ENCODE measurements around the gene GPC6.

GRCh38 chr13:94325650-94326049 lies 1099.0 kb downstream of the GPC6 start:
- no peak for TF ChIP-seq EP300 (IDR thresholded peaks at IDR 0.05)
- TF ChIP-seq, protein P1, sequence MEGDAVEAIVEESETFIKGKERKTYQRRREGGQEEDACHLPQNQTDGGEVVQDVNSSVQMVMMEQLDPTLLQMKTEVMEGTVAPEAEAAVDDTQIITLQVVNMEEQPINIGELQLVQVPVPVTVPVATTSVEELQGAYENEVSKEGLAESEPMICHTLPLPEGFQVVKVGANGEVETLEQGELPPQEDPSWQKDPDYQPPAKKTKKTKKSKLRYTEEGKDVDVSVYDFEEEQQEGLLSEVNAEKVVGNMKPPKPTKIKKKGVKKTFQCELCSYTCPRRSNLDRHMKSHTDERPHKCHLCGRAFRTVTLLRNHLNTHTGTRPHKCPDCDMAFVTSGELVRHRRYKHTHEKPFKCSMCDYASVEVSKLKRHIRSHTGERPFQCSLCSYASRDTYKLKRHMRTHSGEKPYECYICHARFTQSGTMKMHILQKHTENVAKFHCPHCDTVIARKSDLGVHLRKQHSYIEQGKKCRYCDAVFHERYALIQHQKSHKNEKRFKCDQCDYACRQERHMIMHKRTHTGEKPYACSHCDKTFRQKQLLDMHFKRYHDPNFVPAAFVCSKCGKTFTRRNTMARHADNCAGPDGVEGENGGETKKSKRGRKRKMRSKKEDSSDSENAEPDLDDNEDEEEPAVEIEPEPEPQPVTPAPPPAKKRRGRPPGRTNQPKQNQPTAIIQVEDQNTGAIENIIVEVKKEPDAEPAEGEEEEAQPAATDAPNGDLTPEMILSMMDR (IDR thresholded peaks at IDR 0.05) = no peak
- TF ChIP-seq CHD2 (IDR thresholded peaks at IDR 0.05; ENCODE audit: low read length, partially characterized antibody) = no peak
- no peak for TF ChIP-seq ZNF302 (CRISPR knock-in tag; IDR thresholded peaks at IDR 0.05)
- no peak for TF ChIP-seq HOXB13 (CRISPR knock-in tag; IDR thresholded peaks at IDR 0.05; ENCODE audit: low read depth)
- TF ChIP-seq RAD21 (conservative IDR thresholded peaks at IDR 0.05 in 1 of 2, IDR thresholded peaks at IDR 0.05 in 1 of 2) = no peak
- no peak for TF ChIP-seq POLR2A (IDR thresholded peaks at IDR 0.05; ENCODE audit: low read length)
- TF ChIP-seq USF2 (IDR thresholded peaks at IDR 0.05) = no peak
- TF ChIP-seq, protein P2, sequence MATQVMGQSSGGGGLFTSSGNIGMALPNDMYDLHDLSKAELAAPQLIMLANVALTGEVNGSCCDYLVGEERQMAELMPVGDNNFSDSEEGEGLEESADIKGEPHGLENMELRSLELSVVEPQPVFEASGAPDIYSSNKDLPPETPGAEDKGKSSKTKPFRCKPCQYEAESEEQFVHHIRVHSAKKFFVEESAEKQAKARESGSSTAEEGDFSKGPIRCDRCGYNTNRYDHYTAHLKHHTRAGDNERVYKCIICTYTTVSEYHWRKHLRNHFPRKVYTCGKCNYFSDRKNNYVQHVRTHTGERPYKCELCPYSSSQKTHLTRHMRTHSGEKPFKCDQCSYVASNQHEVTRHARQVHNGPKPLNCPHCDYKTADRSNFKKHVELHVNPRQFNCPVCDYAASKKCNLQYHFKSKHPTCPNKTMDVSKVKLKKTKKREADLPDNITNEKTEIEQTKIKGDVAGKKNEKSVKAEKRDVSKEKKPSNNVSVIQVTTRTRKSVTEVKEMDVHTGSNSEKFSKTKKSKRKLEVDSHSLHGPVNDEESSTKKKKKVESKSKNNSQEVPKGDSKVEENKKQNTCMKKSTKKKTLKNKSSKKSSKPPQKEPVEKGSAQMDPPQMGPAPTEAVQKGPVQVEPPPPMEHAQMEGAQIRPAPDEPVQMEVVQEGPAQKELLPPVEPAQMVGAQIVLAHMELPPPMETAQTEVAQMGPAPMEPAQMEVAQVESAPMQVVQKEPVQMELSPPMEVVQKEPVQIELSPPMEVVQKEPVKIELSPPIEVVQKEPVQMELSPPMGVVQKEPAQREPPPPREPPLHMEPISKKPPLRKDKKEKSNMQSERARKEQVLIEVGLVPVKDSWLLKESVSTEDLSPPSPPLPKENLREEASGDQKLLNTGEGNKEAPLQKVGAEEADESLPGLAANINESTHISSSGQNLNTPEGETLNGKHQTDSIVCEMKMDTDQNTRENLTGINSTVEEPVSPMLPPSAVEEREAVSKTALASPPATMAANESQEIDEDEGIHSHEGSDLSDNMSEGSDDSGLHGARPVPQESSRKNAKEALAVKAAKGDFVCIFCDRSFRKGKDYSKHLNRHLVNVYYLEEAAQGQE (IDR thresholded peaks at IDR 0.05) = no peak
- TF ChIP-seq NFE2L2 (conservative IDR thresholded peaks at IDR 0.05; ENCODE audit: low read length) = no peak
- no peak for TF ChIP-seq HOXA7 (CRISPR knock-in tag; IDR thresholded peaks at IDR 0.05)
- no peak for TF ChIP-seq CBX2 (IDR thresholded peaks at IDR 0.05; ENCODE audit: borderline replicate concordance, low read depth)
- TF ChIP-seq MYC (IDR thresholded peaks at IDR 0.05; ENCODE audit: borderline replicate concordance, low read length) = no peak
- no peak for TF ChIP-seq BHLHE40 (IDR thresholded peaks at IDR 0.05; ENCODE audit: low read depth, low read length)

Data from A549 (cell line).